Testis (tissue), 3 donors: ENCODE data around the gene PISD. TPM values are rescaled to one million over a fixed set of nuclear protein-coding genes. Genes with fewer than 3 reads are reported as not detected.

Source experiments
- DNase-seq: peaks from one replicate; pipeline ENCODE4 v3.0.0-alpha.2; 2019
- H3K27ac ChIP-seq, 2 donors: fragments of 200-600 bp; sonication (generic); one replicate each; pipeline ENCODE4 v1.5.1; 2019
- H3K27me3 ChIP-seq: fragments of 200-600 bp; sonication (generic); one replicate; pipeline ENCODE4 v1.5.1; 2019
- H3K36me3 ChIP-seq: fragments of 200-600 bp; sonication (generic); one replicate; pipeline ENCODE4 v1.5.1; 2017; ENCODE audit warnings: low read depth; ENCODE audit errors: missing control alignments
- H3K4me1 ChIP-seq: fragments of 200-600 bp; sonication (generic); one replicate; pipeline ENCODE4 v1.5.1; 2019
- H3K4me3 ChIP-seq, 2 donors: fragments of 200-600 bp; sonication (generic); one replicate each; pipeline ENCODE4 v1.5.1; 2017 to 2019
- H3K9me3 ChIP-seq: fragments of 200-600 bp; sonication (generic); one replicate; pipeline ENCODE4 v1.5.1; 2017
- CTCF ChIP-seq, 3 experiments: fragments of 450-650 bp in 2 of 3; fragments of 200-600 bp in 1 of 3; sonication (generic) in 1 of 3; IDR thresholded peaks; one replicate each; pipeline ENCODE4 v1.5.1; 2016 to 2019; ENCODE audit warnings: antibody characterized with exemption in 3 of 3, mild to moderate bottlenecking in 2 of 3, moderate library complexity in 1 of 3
- POLR2A ChIP-seq: fragments of 450-650 bp; IDR thresholded peaks from one replicate; pipeline ENCODE4 v1.6.1; 2017; ENCODE audit warnings: antibody characterized with exemption, mild to moderate bottlenecking, moderate library complexity
- WGBS, 2 donors: methylation state at CpG; one replicate each; pipeline ENCODE4 v1.1.5; 2018; 5-methylcytosine and 5-hydroxymethylcytosine counted together
- intact Hi-C: fragments of 100-400 bp; cut with DNase I; formaldehyde crosslinking; loops from one replicate; pipeline ENCODE4 v1.15.1; 2023; ENCODE audit warnings: low total_unique reads
- polyA plus RNA-seq: library from polyadenylated mRNA; stranded (reverse); fragments of 350-450 nt; fragmentation: Illumina TruSeq; extraction: RNeasy Lipid Tissue Mini Kit (QIAGEN cat#74804); gene quantifications from one replicate; pipeline ENCODE4 v1.2.3, GENCODE V29; 2014; ENCODE audit warnings: low read depth, low replicate concordance; ENCODE audit not compliant: insufficient read depth
- total RNA-seq, 2 donors: library from RNA; depleted of rRNA; stranded (reverse); fragments of >200 nt; gene quantifications; one replicate each; pipeline ENCODE4 v1.2.3, GENCODE V29; 2016

PISD gene
- total and polyA plus RNA-seq, 3 donors from 2014 or later, result 93.5 to 126 (median 120) TPM

DNA sequence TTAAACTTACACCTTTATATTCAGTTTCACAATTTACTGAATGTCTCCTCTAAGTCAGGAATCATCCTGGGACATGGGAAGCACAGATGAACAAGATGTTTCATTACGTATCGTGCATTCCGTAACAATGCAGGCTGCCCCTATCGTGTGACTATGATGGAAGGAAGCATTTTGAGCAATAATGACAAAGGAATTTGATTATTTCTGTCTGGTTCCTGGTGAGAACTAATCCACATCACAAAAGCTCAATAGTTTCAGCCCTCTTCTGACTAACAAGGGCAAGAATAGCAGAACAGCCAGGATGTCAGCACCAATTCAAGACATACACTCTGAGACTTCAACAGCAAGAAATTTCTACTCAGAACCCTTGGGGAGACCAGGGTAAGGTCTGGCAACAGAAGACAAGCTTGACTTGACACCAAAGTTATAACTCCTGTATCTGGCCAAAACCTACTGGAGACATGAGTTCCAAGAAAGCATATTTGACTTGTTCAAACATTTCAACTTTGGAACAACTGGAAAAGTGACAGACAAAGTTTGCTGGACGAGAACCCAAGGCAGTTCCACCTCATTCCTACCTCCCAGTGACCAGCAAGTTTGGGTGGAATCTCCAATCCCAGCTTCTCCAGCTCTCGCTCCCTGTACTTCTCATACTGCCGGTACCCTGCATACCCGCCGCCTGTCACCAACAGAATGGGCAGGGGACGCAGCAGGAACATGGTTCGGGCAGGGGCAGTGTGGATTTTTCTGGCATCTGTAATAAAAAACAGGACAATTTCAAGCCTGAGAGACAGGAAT lies 14.3 kb downstream of the PISD start:
- Histone ChIP-seq H3K4me1 (no peaks in the 10 kb centered on the region), H3K27ac (no peak overlapping the region), H3K9me3 (no peaks in the 10 kb centered on the region), H3K4me3 (no peak overlapping the region), H3K36me3 (no peaks in the 10 kb centered on the region), H3K27me3 (no peaks in the 10 kb centered on the region)
- intact Hi-C loops, result no loop called here
- no peak for DNase-seq
- WGBS, 2 donors, result 87 to 91% methylated on average over 11 of the region's 11 CpGs
- TF ChIP-seq CTCF (IDR thresholded peaks at IDR 0.05), result no peak
- no peak for TF ChIP-seq POLR2A

DNA sequence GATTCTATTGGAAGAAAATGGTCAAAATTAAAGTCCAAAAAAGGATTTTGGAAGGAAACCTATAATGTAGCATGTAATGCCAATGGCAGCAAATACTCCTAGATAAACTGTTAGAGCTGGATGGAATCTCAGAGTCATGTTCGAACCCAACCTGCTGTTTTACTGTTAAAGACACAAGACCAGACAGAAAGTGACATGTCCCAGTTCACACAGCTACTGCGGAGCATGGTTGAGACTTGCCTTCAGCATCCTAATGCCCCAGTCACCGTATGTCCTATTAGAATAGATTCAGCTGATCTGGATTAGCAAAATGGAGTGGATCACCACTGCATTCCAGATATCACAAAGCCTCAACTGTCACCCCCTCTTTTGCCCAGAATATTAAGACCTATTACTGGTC lies 14.9 kb downstream of the PISD start:
- Histone ChIP-seq H3K27ac (no peak overlapping the region), H3K4me1 (no peaks in the 10 kb centered on the region), H3K27me3 (no peaks in the 10 kb centered on the region), H3K36me3 (no peaks in the 10 kb centered on the region), H3K9me3 (no peaks in the 10 kb centered on the region), H3K4me3 (no peak overlapping the region)
- WGBS, 2 donors, result 93 to 97% methylated on average over 3 of the region's 3 CpGs
- no peak for TF ChIP-seq POLR2A
- no peak for TF ChIP-seq CTCF (IDR thresholded peaks at IDR 0.05)
- DNase-seq, result no peak
- intact Hi-C loops, result no loop called here

GRCh38 chr22:31646186-31647019 lies 15.6 kb downstream of the PISD start:
- WGBS, 2 donors, result 71 to 76% methylated on average over 6 of the region's 6 CpGs
- TF ChIP-seq CTCF (IDR thresholded peaks at IDR 0.05), result no peak
- TF ChIP-seq POLR2A, result no peak
- H3K4me1 ChIP-seq, result no peaks in the 10 kb centered on the region
- no peak for DNase-seq
- H3K9me3 ChIP-seq, result no peaks in the 10 kb centered on the region
- no peaks in the 10 kb centered on the region for H3K27me3 ChIP-seq
- intact Hi-C loops, result no loop called here
- H3K4me3 ChIP-seq, result no peak overlapping the region
- no peak overlapping the region for H3K27ac ChIP-seq
- no peaks in the 10 kb centered on the region for H3K36me3 ChIP-seq

- intact Hi-C loops, result no loop called here
Measured at GRCh38 chr22:31639436-31640039, 22.5 kb downstream of the PISD start.

More at GRCh38 chr22:31639436-31640039, 22.5 kb downstream of the PISD start:
- Histone ChIP-seq H3K36me3 (no peaks in the 10 kb centered on the region), H3K9me3 (no peaks in the 10 kb centered on the region), H3K27ac (no peak overlapping the region), H3K27me3 (no peaks in the 10 kb centered on the region), H3K4me1 (no peaks in the 10 kb centered on the region), H3K4me3 (no peak overlapping the region)
- TF ChIP-seq POLR2A (no peak), CTCF (IDR thresholded peaks at IDR 0.05) (no peak)
- no peak for DNase-seq
- WGBS, 2 donors, result 85 to 96% methylated on average over 3 to 4 of the region's 4 CpGs
